MG63 (cell line): ENCODE data around the gene PNCK. TPM values are rescaled to one million over a fixed set of nuclear protein-coding genes. Genes with fewer than 3 reads are reported as not detected.

Experiments
- DNase-seq: peaks from one replicate; pipeline ENCODE4 v3.0.0-alpha.2; 2020
- H3K27me3 ChIP-seq: fragments of 250-450 bp; sonication (Bioruptor Pico); 2 replicates; pipeline ENCODE4 v1.5.1; 2020; ENCODE audit warnings: mild to moderate bottlenecking, moderate library complexity
- H3K36me3 ChIP-seq: fragments of 250-450 bp; sonication (Bioruptor Pico); 2 replicates; pipeline ENCODE4 v1.5.1; 2020; ENCODE audit warnings: mild to moderate bottlenecking, moderate library complexity
- H3K4me3 ChIP-seq: fragments of 250-450 bp; sonication (Bioruptor Pico); 2 replicates; pipeline ENCODE4 v1.5.1; 2020; ENCODE audit warnings: mild to moderate bottlenecking, moderate library complexity
- H3K9me3 ChIP-seq: fragments of 250-450 bp; sonication (Bioruptor Pico); 2 replicates; pipeline ENCODE4 v1.5.1; 2020; ENCODE audit warnings: mild to moderate bottlenecking, moderate library complexity
- total RNA-seq: library from RNA; depleted of rRNA; stranded (reverse); fragments of >200 nt; shearing (Covaris generic); gene quantifications from 2 replicates; pipeline ENCODE4 v1.2.3, GENCODE V29; 2014; ENCODE audit warnings: low replicate concordance

Gene PNCK
- total RNA-seq, 1 experiment from 2014 or later: 0.43 TPM

DNA sequence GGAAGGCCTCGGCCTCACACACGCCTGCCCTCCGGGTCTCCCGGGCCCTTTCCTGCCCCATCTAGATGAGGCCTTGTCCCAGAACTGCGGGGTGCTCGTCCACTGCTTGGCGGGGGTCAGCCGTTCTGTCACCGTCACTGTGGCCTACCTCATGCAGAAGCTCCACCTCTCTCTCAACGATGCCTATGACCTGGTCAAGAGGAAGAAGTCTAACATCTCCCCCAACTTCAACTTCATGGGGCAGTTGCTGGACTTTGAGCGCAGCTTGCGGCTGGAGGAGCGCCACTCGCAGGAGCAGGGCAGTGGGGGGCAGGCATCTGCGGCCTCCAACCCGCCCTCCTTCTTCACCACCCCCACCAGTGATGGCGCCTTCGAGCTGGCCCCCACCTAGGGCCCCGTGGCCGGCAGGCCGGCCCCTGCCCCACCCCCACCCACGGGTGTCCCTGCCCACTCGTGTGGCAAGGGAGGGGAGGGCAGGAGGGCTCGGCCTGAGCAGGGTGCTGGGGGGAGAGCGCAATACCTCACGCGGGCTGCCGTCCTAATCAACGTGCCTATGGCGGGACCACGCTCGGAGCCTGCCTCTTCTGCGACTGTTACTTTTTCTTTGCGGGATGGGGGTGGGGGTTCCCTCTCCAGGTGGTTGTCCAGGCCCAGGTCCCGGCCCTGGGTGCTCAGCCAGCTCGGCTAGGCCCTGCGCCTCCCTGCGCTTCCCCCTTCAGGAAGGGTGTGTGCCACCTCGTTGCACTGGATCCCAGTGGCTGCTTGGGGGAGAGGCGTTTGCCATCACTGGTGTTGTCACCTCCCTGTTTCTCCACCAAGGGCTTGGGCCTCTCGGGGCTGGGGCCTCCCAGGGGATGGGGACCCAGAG is 23.5 kb downstream of the PNCK start:
- no peak for DNase-seq
- Histone ChIP-seq H3K9me3 (no peaks in the 10 kb centered on the region), H3K4me3 (no peak overlapping the region), H3K27me3 (no peaks in the 10 kb centered on the region), H3K36me3 (no peaks in the 10 kb centered on the region)

DNA sequence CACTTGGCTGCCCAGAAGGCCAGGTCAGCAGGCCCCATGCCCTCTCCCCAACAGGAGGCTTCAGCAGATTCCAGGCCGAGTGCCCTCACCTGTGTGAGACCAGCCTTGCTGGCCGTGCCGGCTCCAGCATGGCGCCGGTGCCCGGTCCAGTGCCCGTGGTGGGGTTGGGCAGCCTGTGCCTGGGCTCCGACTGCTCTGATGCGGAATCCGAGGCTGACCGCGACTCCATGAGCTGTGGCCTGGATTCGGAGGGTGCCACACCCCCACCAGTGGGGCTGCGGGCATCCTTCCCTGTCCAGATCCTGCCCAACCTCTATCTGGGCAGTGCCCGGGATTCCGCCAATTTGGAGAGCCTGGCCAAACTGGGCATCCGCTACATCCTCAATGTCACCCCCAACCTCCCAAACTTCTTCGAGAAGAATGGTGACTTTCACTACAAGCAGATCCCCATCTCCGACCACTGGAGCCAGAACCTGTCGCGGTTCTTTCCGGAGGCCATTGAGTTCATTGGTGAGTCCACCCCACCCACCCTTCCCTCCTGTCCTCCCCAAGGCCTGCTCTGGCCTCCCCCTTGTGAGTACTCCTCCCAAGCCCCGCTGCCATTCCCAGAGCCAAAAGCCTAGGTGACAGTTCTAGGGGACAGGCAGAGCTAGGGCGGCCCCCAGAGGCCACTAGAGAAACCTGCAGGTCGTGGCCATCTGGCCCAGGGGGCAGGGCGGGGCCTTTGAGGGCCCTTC is 24.3 kb downstream of the PNCK start:
- DNase-seq: peak; percentile 19
- Histone ChIP-seq H3K4me3 (no peak overlapping the region), H3K27me3 (peaks cover 2% of the 10 kb centered on the region; the same call in 1 of the 2 replicates), H3K9me3 (no peaks in the 10 kb centered on the region), H3K36me3 (no peaks in the 10 kb centered on the region)

DNA sequence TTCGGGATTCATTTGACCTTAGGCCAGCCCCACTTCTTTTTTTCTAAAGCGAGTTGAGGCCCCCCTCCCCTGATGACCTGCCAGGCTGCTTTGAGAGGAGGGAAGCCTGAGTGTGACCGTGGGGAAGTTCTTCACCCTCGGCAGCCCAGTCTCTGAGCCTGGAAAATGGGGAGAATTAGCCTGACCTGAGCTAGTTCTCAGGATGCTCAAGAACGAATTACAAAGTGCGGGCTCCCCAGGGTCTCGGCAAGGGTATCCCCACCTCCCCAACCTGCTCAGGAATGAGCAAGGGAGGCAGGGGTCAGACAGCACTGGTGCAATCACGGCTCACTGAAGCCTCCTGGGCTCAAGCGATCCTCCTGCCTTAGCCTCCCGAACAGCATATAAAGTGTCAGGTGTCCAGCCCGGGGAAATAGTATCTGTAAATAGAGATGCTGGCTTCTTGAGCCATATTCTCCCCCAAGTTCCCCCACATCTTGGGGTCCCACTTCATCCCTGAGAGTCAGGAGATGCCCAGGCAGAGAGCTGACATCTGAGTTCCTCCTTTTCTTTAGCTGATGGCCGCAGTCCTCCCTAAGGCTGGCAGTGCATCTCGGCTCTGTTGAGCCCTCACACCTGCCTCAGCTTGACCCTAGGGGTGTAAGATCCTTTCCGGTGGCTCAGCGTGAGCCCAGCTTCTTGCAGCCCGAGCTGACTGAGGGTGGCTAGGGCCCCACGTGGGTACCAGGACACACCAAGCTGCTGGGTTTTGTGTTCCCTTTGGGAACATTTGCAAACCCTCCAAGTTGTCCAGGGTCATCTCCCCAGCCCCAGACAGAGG is 25.0 kb downstream of the PNCK start:
- no peaks in the 10 kb centered on the region for H3K36me3 ChIP-seq
- H3K27me3 ChIP-seq: peaks cover 5% of the 10 kb centered on the region
- no peak overlapping the region for H3K4me3 ChIP-seq
- H3K9me3 ChIP-seq: no peaks in the 10 kb centered on the region
- DNase-seq: no peak

DNA sequence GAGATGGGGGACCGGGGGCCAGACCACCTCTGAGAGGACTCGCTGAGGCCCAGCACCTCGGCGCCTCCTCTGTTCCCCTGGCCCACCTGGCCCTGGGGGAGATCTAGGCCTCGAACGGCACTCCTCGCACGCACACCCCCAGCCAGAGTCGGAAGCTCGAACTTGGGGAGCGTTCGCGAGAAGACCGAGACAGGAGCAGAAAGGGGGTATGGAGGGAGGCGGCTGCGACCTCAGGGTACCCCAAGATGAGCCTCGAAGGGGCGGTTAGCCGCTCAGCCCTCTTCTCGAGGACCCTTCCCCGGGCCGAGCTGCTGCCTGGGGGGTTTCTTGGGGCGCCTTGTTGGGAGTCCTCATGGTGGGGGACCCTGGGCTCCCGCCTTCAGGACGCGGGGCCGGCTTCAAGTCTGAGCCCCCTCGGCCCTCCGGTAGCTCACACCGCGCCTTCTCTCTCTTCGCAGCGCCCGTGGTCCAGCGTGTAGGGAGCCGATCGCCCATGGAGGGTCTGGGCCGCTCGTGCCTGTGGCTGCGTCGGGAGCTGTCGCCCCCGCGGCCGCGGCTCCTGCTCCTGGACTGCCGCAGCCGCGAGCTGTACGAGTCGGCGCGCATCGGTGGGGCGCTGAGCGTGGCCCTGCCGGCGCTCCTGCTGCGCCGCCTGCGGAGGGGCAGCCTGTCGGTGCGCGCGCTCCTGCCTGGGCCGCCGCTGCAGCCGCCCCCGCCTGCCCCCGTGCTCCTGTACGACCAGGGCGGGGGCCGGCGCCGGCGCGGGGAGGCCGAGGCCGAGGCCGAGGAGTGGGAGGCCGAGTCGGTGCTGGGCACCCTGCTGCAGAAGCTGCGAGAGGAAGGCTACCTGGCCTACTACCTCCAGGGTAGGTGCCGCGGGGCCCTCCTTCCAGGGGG is 25.9 kb downstream of the PNCK start:
- peaks cover 12% of the 10 kb centered on the region for H3K27me3 ChIP-seq
- no peaks in the 10 kb centered on the region for H3K9me3 ChIP-seq
- no peaks in the 10 kb centered on the region for H3K36me3 ChIP-seq
- no peak overlapping the region; the same call in 1 of the 2 replicates for H3K4me3 ChIP-seq
- DNase-seq: no peak

DNA sequence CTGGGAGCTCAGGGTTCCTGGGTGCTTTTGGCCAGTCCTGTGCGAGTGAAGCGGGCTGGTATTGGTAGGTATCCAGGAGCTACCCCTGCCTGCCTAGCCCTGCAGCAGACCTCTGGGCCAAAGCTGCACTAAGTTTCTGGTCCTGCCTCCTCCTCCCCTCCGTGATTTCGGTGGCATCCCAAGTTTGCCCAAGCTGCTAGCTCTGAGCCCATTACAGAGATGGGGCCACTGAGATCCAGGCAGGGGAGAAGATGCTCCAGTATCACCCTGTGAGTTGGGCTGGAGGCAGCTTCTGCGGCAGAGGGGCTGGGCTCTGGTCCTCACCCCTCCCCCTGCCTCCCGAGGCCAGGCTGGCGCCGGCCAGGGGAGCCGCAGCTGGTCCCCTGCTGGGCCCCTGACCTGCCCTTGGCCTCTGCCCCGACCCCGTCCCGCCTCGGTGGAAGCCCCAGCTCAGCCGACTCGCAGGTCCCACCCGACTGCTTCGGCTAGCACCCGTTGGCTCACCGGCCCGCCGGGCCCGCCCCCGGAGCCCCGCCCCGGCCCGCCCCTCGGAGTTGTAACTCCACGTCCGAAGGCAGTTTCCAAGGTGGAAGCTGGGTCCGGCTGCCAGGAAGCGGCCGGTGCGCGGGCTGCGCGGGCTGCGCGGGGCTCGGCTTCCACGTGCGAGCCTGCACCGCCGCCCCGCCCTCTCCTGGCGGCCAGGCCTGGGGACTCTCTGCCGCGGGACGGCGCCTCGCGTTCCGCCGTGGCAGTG is 26.8 kb downstream of the PNCK start, which contains the start of gene DUSP9:
TSS of gene DUSP9 (plus strand) at position 584 of the 754 bp plus-strand sequence. CDS start 751 bp downstream, outside the sequence.
- peak; percentile 60 for DNase-seq
- Histone ChIP-seq H3K9me3 (no peaks in the 10 kb centered on the region), H3K36me3 (no peaks in the 10 kb centered on the region), H3K4me3 (peak within 1 kb of the TSS; percentile 27; the same call in 1 of the 2 replicates), H3K27me3 (peaks cover 12% of the 10 kb centered on the region)

DNA sequence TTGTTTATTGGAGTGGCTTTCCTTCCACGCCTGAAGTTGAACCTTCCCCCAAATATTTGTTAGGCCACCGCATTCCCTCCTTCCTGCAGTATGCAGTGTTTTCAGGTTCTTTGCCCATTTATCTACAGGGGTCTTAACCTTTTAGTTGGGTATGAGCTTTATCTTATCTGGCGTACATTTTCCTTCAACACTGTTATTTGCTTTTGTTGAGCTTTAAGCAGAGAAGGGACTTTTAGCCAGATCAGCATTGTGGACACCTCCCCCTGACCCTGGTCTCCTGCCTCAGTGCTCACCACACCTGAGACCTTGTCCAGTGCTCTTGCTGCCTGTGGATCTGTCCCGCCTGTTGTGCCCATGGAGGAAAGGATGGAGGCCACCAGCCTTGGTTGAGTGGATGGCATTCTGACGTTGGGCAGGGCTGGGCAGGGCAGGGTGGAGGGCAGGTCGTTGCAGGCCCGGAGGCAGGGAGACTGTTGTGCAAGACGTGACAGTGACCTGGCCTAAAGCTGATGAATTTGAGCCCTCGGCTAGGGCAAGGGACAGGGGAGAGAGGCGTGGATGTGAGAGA is 27.6 kb downstream of the PNCK start:
- no peak for DNase-seq
- H3K27me3 ChIP-seq: peaks cover 12% of the 10 kb centered on the region
- H3K9me3 ChIP-seq: no peaks in the 10 kb centered on the region
- no peak overlapping the region for H3K4me3 ChIP-seq
- H3K36me3 ChIP-seq: no peaks in the 10 kb centered on the region

DNA sequence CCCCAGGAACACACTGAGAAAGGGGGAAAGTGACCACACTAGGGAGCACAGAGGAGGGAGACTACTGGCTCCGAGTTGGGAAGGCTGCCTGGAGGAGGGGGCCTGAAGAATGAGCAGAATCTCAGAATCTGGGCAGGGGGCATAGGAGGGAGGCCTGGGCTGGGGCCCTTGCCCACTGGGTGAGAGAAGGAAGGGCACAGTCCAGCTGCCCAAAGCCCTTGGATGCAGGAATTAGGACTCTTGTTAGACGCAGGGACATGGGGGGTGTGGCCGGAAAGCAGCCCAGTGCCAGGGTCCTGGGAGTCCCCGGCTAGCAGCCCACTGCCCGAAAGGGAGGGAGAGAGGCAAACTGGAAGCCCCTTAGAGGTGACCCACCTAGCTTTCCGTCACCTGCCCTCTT is 28.5 kb downstream of the PNCK start:
- Histone ChIP-seq H3K9me3 (no peaks in the 10 kb centered on the region), H3K36me3 (no peaks in the 10 kb centered on the region), H3K4me3 (no peak overlapping the region), H3K27me3 (peaks cover 12% of the 10 kb centered on the region)
- no peak for DNase-seq

DNA sequence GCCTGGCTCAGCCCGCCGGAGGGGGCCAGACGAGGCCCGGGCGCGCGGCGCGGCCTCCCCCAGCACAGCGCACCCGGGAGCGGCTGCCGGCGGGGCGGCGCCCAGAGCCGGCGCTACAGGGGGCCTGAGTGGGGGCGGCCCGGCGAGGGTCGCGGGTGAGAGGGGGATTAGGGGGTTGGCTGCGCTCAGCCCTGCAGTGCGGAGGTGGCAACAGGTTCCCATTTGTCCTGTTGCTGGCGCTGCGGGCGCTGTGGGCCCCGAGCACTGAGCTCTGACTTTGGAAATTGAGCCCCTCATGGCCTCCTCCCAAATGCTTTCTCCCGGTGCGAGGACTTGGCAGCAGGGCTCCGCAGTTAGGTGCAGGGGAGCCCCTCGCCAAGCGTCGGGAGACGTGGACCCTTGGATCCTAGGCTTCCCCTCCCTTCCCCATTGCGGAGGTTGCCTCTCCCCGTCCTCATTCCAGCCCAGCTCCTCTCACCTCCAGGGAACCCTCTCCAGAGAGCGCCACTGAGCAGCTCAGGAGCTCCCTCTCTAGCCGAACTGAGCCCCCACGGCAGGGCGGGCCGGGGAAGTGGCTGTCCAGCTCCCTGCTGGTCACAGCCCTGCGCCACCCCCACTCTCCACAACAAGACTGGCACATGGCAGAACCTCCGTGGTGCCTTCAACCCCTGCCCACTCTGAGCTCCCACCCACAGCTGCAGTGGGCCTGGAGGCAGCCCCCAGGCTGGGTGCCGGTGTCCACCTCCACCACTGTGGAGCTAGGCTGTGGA is 29.1 kb downstream of the PNCK start:
- DNase-seq: no peak
- Histone ChIP-seq H3K9me3 (no peaks in the 10 kb centered on the region), H3K4me3 (no peak overlapping the region), H3K27me3 (peaks cover 12% of the 10 kb centered on the region), H3K36me3 (no peaks in the 10 kb centered on the region)

DNA sequence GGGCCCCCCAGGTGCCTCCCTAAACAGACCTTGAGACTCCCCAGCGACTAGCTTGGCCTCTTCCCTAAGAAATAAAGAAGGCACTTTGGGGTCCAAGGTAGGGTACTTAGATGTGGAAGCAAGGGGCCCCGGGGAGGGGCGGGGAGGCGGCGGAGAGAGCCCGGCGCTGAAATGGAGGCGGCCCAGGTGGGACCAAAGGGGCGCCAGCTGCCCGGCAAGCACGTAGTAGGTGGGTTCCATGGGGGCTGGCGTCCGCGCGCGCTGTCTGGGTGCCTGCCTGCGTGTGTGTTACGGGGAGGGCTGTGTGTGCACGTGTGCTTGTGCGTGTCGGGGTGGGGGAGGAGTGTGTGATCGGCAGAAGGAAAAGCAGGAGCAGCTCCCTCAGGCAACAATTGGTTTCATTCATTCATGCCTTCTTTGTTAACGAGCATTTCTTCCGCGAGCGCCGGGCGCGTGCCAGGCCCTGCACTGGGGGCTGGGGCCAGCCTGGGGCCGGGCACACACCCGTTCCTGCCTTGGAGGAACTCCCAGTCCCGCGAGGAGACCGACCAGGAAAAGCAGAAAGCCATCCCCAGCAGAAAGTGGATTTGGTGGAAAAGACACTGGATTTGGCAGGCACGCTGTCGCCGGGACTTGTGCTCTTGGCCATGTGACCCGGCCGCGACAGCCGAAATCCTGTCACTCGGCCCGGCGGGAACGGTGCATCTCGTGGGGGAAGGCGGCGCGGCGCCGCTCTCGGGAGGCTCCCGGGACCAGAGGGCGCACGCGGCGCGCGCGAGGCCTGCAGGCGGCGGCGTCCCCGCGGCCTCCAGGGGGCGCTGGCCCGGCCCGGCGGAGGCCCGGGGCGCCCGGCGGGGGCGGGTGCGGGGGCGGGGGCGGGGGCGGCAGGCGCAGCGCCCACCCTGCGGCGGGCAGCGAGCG is 29.9 kb downstream of the PNCK start:
- H3K36me3 ChIP-seq: no peaks in the 10 kb centered on the region
- H3K9me3 ChIP-seq: no peaks in the 10 kb centered on the region
- H3K27me3 ChIP-seq: peaks cover 12% of the 10 kb centered on the region
- peak; percentile 22 for DNase-seq
- H3K4me3 ChIP-seq: peak overlapping the region; percentile 22; the same call in 1 of the 2 replicates

DNA sequence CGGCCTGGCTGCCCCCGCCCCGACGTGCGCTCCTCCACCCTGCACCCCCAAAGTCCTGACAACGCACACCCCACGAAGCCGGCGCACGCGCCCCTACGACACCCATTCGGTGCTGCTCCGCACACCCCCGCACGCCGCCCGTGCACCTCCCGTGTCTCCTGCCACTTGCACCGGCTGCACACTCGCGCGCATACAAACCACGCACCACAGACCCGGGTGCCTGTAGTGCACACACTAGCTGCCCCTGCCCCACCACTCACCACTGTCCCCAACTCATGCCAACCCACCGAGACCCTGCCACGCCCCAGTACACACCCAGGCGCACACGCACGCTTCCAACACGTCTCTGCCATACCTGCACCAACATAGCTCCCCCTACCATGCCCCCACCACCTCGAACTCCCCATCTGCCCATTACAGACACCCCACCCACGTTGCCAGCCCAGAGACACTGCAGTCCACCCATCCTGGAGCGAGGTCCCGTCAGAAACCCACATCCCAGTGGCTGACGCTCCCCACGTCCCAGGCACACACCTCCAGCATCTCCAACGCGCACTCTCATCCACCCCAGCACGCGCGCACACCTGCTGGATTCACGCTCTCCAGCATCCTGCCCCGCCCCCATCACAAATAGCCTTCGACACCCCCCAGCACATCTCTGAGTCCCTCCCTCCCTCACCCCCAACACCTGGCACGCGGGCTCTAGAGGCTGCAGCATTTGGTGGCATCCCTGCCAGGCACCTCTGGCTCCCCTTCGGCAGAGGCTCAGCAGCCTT is 30.8 kb downstream of the PNCK start:
- H3K36me3 ChIP-seq: no peaks in the 10 kb centered on the region
- H3K27me3 ChIP-seq: peaks cover 12% of the 10 kb centered on the region
- DNase-seq: no peak
- H3K4me3 ChIP-seq: no peak overlapping the region
- no peaks in the 10 kb centered on the region for H3K9me3 ChIP-seq

DNA sequence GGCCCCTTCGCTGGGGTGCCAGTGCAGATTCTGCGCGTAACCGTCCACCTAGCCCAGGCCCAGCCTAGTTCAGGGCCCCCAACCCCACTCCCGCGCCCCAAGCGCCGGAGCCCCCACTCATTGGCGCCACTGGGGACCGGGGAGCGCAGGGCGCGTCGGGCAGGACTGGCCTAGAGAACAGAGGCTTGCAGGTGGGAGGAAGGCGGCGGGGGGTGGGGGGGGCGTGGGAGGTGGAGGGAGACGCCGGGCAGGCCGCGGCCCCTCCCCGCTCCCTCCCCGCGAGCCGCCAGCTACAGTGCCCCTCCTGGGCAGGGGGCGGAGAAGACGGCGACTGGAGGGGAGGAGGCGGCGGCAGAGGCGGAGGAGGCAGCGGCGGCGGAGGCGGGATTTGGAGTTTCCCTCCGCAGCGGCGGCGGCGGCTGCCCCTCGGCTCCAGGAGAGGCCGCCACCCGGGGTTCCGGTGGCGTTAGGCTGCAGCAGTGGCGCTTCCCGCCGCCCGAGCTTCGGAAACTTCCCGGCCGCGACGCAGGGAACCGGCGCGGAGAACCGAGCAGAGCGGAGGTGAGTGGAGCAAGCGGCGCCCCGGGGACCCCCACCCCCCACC is 31.5 kb downstream of the PNCK start:
- Histone ChIP-seq H3K4me3 (no peak overlapping the region), H3K27me3 (peaks cover 12% of the 10 kb centered on the region), H3K36me3 (no peaks in the 10 kb centered on the region), H3K9me3 (no peaks in the 10 kb centered on the region)
- no peak for DNase-seq

DNA sequence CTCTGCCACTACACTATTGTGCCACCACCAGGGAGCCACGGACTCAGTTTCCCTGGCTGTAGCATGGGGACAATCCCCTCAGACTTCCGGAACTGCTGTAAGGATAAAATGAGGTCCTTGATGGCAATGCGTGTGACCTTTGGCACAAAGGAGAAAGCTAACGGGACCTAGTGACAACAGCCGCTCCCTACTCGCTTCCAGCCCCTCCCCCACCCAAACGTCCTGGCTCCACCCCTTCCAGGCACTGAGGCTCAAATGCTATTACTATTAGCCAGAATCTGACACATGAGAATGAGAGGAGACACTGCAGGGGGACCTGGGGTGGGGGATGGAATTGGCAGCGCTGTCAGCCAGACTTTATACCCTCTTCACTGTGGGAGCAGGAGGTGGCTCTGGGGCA is 32.0 kb downstream of the PNCK start:
- no peaks in the 10 kb centered on the region for H3K36me3 ChIP-seq
- no peak for DNase-seq
- H3K4me3 ChIP-seq: no peak overlapping the region
- no peaks in the 10 kb centered on the region for H3K9me3 ChIP-seq
- H3K27me3 ChIP-seq: peaks cover 12% of the 10 kb centered on the region
